Left colon (tissue), 2 donors: ENCODE measurements around the gene RFESD. TPM values are rescaled to one million over a fixed set of nuclear protein-coding genes. Genes with fewer than 3 reads are reported as not detected.
A peak's percentile ranks its signal among the peaks of the same experiment; 100 is the strongest.

Experiments used
- ATAC-seq: fragments of 200-7000 bp; cut with Tn5 transposase; one replicate; pipeline ENCODE4 v1.9.1; 2020; ENCODE audit warnings: mild to moderate bottlenecking, moderate library complexity
- DNase-seq, 2 donors: peaks; one replicate each; pipeline ENCODE4 v3.0.0-alpha.2; 2020
- intact Hi-C, 2 donors: fragments of 100-400 bp; cut with DNase I in 1 of 2; cut with micrococcal nuclease in 1 of 2; formaldehyde crosslinking; loops; one replicate each; pipeline versions ENCODE4 v1.11.2 to v1.14.0; 2022; cut with DNase I, micrococcal nuclease
- long read RNA-seq: library from polyadenylated mRNA; unstranded; transcript quantifications from one replicate; pipeline ENCODE4 v2.0.0, GENCODE V29; 2021
- total RNA-seq, 2 donors: library from RNA; stranded (reverse); fragmentation: NEBNext Ultra II Directional; extraction: Animal tissue kit (Norgen Biotek cat#: 25700); gene quantifications; one replicate each; pipeline ENCODE4 v1.2.1, GENCODE V29; 2021
- donor health status: DM: no; HTN: no; CAD: no.
- donor health status: DM: yes; HTN: yes; CAD: no.

Gene RFESD
- total RNA-seq: under 1 TPM; 0.55 to 0.84 TPM
- long read RNA-seq: 0 reads

GRCh38 chr5:95646569-95647431, at the start of gene RFESD:
Gene RFESD (plus strand): TSS chr5:95646777. CDS start chr5:95652272, 5,495 bp downstream.
- peak; percentile 94 for ATAC-seq
- intact Hi-C loops: loop anchor here in 1 of 2 donors (10.0 kb wide), 3 partner anchors 138 to 698 kb away; partner anchors contain the start of gene ELL2

GRCh38 chr5:95599252-95599651, 47.3 kb upstream of the RFESD start:
- intact Hi-C loops: no loop called here
- DNase-seq (no peak), ATAC-seq (no peak)

More at GRCh38 chr5:95646569-95647431, at the start of gene RFESD:
- DNase-seq: peak; percentile 100

GRCh38 chr5:95600557-95600956, 46.0 kb upstream of the RFESD start:
- DNase-seq (no peak), ATAC-seq (no peak)
- intact Hi-C loops: no loop called here

GRCh38 chr5:95605786-95606185, 40.8 kb upstream of the RFESD start:
- ATAC-seq (peak; percentile 64), DNase-seq (peak in 1 of 2 donors; percentile 6)
- intact Hi-C loops: no loop called here

GRCh38 chr5:95606419-95606818, 40.2 kb upstream of the RFESD start:
- DNase-seq (no peak), ATAC-seq (no peak)
- intact Hi-C loops: no loop called here

GRCh38 chr5:95609711-95610110, 36.9 kb upstream of the RFESD start:
- DNase-seq (no peak), ATAC-seq (no peak)
- intact Hi-C loops: no loop called here

GRCh38 chr5:95610546-95610945, 36.0 kb upstream of the RFESD start:
- DNase-seq (no peak), ATAC-seq (no peak)
- intact Hi-C loops: no loop called here

- no peak for ATAC-seq
- intact Hi-C loops: no loop called here
- DNase-seq: no peak
Measured at GRCh38 chr5:95611396-95611795, 35.2 kb upstream of the RFESD start.

GRCh38 chr5:95613514-95613913, 33.1 kb upstream of the RFESD start:
- DNase-seq (no peak), ATAC-seq (no peak)
- intact Hi-C loops: no loop called here

GRCh38 chr5:95615164-95615467, 31.5 kb upstream of the RFESD start:
- no peak for ATAC-seq
- intact Hi-C loops: no loop called here

GRCh38 chr5:95617057-95617456, 29.5 kb upstream of the RFESD start:
- ATAC-seq (no peak), DNase-seq (no peak)
- intact Hi-C loops: no loop called here

More at GRCh38 chr5:95615164-95615467, 31.5 kb upstream of the RFESD start:
- DNase-seq: no peak

- no peak for ATAC-seq
- intact Hi-C loops: no loop called here
- DNase-seq: no peak
Measured at GRCh38 chr5:95619096-95619495, 27.5 kb upstream of the RFESD start.

GRCh38 chr5:95619514-95620029, 27.0 kb upstream of the RFESD start:
- no peak for ATAC-seq
- intact Hi-C loops: no loop called here
- no peak for DNase-seq

GRCh38 chr5:95620030-95620869, 26.3 kb upstream of the RFESD start, which contains the start of gene GPR150:
Gene GPR150 (plus strand): TSS chr5:95620087. CDS start chr5:95620276, 189 bp downstream.
- ATAC-seq (peak; percentile 75), DNase-seq (peak; percentile 58 to 75)
- intact Hi-C loops: no loop called here

- peak; percentile 41 to 55 for DNase-seq
- ATAC-seq: peak; percentile 62
- intact Hi-C loops: no loop called here
Measured at GRCh38 chr5:95620870-95621838, 25.4 kb upstream of the RFESD start.

GRCh38 chr5:95621839-95622629, 24.5 kb upstream of the RFESD start:
- ATAC-seq (peak; percentile 53), DNase-seq (peak in 1 of 2 donors; percentile 31)
- intact Hi-C loops: no loop called here

GRCh38 chr5:95623706-95624105, 22.9 kb upstream of the RFESD start:
- ATAC-seq (no peak), DNase-seq (no peak)
- intact Hi-C loops: no loop called here

GRCh38 chr5:95624368-95624767, 22.2 kb upstream of the RFESD start:
- DNase-seq: no peak
- intact Hi-C loops: no loop called here

More at GRCh38 chr5:95624368-95624767, 22.2 kb upstream of the RFESD start:
- no peak for ATAC-seq
